Neutrophil (primary cell): ENCODE measurements around the gene TLR5.

Experiments used
- H3K27ac ChIP-seq: fragments of 200-600 bp; sonication (generic); 2 replicates; pipeline ENCODE4 v1.5.1; 2016; ENCODE audit warnings: mild to moderate bottlenecking, moderate library complexity
- H3K27me3 ChIP-seq: fragments of 200-600 bp; sonication (generic); 2 replicates; pipeline ENCODE4 v1.6.0; 2016; ENCODE audit warnings: mild to moderate bottlenecking
- H3K36me3 ChIP-seq: fragments of 200-600 bp; sonication (generic); 2 replicates; pipeline ENCODE4 v1.5.1; 2017
- H3K4me1 ChIP-seq, 2 experiments: fragments of 200-600 bp in 1 of 2; sonication (generic) in 1 of 2; 1 replicate in 1 of 2; 2 replicates in 1 of 2; pipeline versions ENCODE4 v1.5.1 to v1.6.1; 2013 to 2016; ENCODE audit warnings: low read depth in 1 of 2, low read length in 1 of 2, mild to moderate bottlenecking in 1 of 2, moderate library complexity in 1 of 2; ENCODE audit not compliant: control insufficient read depth in 1 of 2, insufficient read depth in 1 of 2
- H3K4me3 ChIP-seq, 2 experiments: fragments of 200-600 bp in 1 of 2; sonication (generic) in 1 of 2; 1 replicate in 1 of 2; 2 replicates in 1 of 2; pipeline ENCODE4 v1.5.1; 2013 to 2016; ENCODE audit warnings: low read depth in 1 of 2, low read length in 1 of 2, mild to moderate bottlenecking in 1 of 2, moderate library complexity in 1 of 2
- H3K9me3 ChIP-seq: fragments of 200-600 bp; sonication (generic); 2 replicates; pipeline ENCODE4 v1.5.1; 2016
- TF ChIP-seq, protein P1 (sequence below): fragments of 200-600 bp; sonication (generic); IDR thresholded peaks from 2 replicates; pipeline ENCODE4 v1.5.1; 2016; ENCODE audit warnings: antibody characterized with exemption

The TLR5 gene

DNA sequence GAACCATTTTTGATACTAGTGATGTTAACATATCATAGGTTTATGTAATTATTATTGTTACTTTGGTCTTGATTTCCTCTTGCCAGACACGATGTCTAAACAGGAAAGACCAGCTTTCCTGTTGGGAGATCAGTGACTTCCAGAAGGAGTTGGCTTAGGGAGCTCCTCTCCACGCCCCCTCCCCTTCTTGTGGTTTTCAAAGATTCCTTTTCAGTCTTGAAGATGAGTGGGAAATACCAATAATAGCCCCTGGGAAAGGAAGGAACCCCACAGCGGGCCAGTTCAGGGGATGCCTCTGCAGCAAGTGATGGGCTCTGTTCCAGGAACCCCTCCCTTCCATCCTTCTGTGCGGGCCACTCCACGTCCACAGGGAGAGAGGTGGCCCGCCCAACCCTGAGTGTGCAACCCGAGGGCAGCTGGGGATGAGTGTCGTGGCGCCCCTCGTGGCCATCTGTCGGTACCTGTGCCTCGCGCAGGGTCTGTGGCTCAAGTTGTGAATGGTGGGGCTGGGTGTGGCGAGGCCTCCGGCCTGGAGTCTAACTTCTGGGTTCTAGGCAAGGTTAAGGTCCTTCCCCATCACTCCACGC, 65.7 kb downstream of the TLR5 start:
- Histone ChIP-seq H3K27ac (no peak overlapping the region), H3K4me1 (peaks cover 4 to 5% of the 10 kb centered on the region in 2 experiments), H3K9me3 (no peaks in the 10 kb centered on the region), H3K36me3 (no peaks in the 10 kb centered on the region), H3K4me3 (no peak overlapping the region), H3K27me3 (peaks cover 17% of the 10 kb centered on the region)
- TF ChIP-seq, protein P1, sequence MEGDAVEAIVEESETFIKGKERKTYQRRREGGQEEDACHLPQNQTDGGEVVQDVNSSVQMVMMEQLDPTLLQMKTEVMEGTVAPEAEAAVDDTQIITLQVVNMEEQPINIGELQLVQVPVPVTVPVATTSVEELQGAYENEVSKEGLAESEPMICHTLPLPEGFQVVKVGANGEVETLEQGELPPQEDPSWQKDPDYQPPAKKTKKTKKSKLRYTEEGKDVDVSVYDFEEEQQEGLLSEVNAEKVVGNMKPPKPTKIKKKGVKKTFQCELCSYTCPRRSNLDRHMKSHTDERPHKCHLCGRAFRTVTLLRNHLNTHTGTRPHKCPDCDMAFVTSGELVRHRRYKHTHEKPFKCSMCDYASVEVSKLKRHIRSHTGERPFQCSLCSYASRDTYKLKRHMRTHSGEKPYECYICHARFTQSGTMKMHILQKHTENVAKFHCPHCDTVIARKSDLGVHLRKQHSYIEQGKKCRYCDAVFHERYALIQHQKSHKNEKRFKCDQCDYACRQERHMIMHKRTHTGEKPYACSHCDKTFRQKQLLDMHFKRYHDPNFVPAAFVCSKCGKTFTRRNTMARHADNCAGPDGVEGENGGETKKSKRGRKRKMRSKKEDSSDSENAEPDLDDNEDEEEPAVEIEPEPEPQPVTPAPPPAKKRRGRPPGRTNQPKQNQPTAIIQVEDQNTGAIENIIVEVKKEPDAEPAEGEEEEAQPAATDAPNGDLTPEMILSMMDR: no peak

DNA sequence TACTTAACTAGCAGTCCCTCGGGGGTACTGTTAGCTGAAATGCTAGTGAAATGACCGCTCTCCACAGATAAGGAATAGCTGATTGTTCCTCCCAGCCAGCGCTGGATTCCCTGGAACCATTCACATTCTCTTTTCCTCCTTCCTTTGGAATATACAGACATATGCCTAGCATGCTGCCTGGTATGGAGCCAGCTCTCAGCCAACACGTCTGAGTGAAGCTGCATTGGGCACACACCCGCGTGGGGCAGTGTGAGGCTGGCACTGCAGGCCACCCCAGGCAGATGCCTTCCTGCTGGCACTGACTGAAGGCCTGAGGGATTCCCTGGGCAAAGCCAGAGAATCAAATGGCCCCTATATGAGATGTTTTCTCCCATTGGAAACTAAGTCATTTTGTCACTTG, 66.7 kb downstream of the TLR5 start:
- Histone ChIP-seq H3K4me1 (peaks cover 4% of the 10 kb centered on the region in 2 experiments), H3K9me3 (no peaks in the 10 kb centered on the region), H3K4me3 (no peak overlapping the region), H3K27me3 (peaks cover 7% of the 10 kb centered on the region), H3K27ac (no peak overlapping the region), H3K36me3 (no peaks in the 10 kb centered on the region)
- TF ChIP-seq, protein P1: no peak

DNA sequence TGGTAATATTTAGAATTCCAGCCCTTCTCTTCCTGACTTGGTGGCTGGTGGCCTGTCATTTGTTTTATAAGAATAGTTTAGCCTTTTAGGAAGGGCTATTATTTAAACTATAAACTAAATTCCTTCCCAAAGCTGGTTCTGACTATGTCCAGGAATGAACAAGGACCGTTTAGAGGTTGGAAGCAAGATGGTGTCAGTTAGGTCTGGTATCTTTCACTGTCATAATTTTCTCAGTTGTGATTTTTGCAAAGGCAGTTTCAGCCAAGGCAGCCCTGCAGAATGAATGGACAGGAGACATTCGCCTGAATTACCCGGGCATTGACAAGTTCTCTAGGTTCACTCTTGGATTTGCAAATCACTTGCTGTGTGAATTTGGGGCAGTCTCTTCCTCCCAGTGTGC, 67.2 kb downstream of the TLR5 start:
- Histone ChIP-seq H3K9me3 (no peaks in the 10 kb centered on the region), H3K4me1 (no peaks in the 10 kb centered on the region), H3K27ac (no peak overlapping the region), H3K36me3 (no peaks in the 10 kb centered on the region), H3K27me3 (peaks cover 4% of the 10 kb centered on the region), H3K4me3 (no peak overlapping the region)
- TF ChIP-seq, protein P1: no peak

DNA sequence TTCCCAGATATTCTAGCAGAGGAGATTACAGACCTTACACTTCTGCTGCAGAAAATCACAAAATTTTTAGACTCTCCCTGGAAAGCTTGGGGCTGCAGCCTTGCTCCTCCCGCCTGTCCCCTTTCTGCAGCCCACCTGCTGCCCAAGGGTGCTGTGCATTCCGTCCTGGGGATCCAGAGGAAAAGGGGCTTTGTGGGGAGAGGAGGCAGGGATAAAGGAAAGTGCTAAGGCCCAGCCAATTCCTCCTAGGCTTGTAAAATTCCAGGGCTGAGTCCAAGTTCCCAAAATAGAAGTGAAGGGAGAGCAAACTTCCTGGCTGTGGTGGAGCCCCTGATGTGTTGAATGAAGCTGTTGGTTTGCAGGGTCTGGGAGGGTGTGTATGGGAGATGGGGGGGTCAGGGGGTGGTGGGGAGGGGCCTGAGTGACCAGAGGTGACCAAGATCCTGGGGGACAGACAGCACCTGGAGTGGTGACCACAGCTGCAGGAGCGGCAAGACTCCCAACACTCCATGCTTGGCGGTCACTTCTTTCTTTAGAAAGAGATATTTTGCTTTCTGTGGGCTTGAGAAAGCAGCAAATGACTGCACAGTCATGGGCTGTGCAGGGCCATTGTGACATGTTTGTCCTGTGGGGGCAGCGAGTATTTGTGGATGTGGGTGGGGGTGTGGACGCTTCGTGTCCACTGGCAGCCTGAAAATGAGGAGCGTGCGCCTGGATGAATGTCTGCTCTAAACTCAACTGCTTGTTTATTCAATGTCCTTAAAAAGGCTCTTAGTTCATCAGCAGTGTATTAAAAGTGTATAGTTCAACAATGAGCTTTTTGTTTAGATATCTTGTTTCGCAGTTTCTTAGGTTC, 68.4 kb downstream of the TLR5 start:
- H3K4me3 ChIP-seq: no peak overlapping the region
- peaks cover 4% of the 10 kb centered on the region for H3K27me3 ChIP-seq
- H3K9me3 ChIP-seq: no peaks in the 10 kb centered on the region
- H3K36me3 ChIP-seq: no peaks in the 10 kb centered on the region
- no peaks in the 10 kb centered on the region for H3K4me1 ChIP-seq
- H3K27ac ChIP-seq: no peak overlapping the region
- TF ChIP-seq, protein P1: no peak

DNA sequence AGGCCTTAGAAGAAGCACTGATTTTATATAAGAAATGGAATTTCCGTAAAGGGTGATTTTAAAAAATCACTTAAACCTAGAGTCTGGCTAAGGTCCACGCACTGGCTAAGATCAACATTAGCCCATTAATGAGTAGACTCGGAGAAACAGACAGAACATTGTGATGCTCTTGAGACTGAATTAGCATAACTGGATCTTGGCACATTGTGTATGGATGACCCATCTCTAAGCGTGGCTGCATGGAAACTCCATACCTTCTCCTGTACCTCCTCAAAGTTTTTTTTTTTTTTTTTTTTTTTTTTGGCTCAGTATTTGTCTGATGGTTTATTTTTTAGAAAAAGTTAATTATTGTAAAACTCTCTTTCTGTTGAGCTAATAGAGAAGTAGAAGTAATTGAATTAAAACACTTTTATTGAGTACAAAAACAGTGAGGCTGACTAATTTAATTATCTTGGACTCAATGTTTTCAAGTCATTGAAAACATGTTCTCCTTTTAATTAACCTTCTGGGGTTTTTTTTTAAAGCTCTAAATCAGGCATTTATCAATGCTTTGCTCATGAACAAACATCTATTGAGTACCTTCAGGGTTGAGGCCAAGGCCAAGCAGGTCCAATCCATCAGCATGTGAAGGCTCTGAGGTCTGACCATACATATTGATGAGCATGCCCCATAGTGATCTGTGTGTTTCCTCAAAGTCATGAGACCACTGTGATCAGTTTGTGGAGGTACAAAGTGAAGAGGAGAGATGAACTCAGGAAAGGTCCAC, 74.0 kb downstream of the TLR5 start:
- H3K27me3 ChIP-seq: peaks cover 4% of the 10 kb centered on the region
- TF ChIP-seq, protein P1: no peak
- no peaks in the 10 kb centered on the region for H3K4me1 ChIP-seq
- no peaks in the 10 kb centered on the region for H3K9me3 ChIP-seq
- no peaks in the 10 kb centered on the region for H3K36me3 ChIP-seq
- no peak overlapping the region for H3K27ac ChIP-seq
- H3K4me3 ChIP-seq: no peak overlapping the region
